ENCODE measurements around the gene IQCF2. TPM values are rescaled to one million over a fixed set of nuclear protein-coding genes. Genes with fewer than 3 reads are reported as not detected.
A peak's percentile ranks its signal among the peaks of the same experiment; 100 is the strongest.

IQCF2 gene
- total RNA-seq, 3 donors from 2014 or later = not detected

GRCh38 chr3:51817375-51817774 is 44.0 kb upstream of the IQCF2 start:
- H3K9me3 ChIP-seq = no peaks in the 10 kb centered on the region
- H3K36me3 ChIP-seq (ENCODE audit: low read depth) = no peaks in the 10 kb centered on the region
- H3K4me3 ChIP-seq = no peak overlapping the region
- TF ChIP-seq CTCF (IDR thresholded peaks at IDR 0.05) = no peak
- ATAC-seq = no peak
- no peaks in the 10 kb centered on the region for H3K4me1 ChIP-seq (ENCODE audit: low read depth)
- DNase-seq = no peak
- intact Hi-C loops (cut with DNase I, micrococcal nuclease) = no loop called here

GRCh38 chr3:51819151-51819550 is 42.3 kb upstream of the IQCF2 start:
- intact Hi-C loops (cut with DNase I, micrococcal nuclease) = no loop called here
- DNase-seq (no peak), ATAC-seq (no peak)
- no peak overlapping the region for H3K4me3 ChIP-seq
- TF ChIP-seq CTCF (IDR thresholded peaks at IDR 0.05) = no peak
- H3K4me1 ChIP-seq (ENCODE audit: low read depth) = no peaks in the 10 kb centered on the region
- no peaks in the 10 kb centered on the region for H3K9me3 ChIP-seq
- no peaks in the 10 kb centered on the region for H3K36me3 ChIP-seq (ENCODE audit: low read depth)

DNA sequence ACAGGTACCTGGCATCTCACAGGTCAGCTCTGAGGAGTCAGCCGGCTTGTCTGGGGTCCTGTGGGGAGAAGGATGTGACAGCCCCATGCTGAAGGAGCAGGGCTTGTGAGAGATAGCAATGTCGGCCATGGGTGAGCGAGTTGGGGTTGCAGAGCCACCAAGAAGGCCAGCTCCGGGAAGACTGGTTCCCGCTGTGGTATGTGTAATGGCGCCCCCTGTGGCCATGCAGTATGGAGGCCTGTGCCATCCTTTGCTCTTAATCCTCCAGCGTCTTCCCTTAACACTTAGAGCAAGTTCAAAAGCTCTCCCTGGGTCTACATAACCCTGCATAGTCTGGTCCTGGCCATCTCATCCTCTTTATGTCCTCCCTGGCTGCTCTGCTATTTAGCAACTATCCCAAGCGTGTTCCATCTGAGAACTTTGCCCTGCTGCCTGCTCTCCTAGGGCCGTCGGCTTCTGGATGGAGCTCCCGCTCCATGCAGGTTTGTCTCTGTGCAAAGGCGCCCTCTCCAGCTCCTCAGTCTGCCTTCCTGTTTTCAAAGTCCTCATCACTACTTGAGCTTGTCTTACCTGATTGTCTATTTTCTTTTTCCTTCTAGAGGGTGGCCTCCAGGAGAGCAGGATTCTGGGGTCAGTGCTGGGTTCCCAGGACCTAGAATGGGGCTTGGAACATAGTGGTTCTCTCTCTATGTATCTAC is 41.6 kb upstream of the IQCF2 start:
- no peak for TF ChIP-seq CTCF (IDR thresholded peaks at IDR 0.05)
- intact Hi-C loops (cut with DNase I, micrococcal nuclease) = no loop called here
- H3K4me3 ChIP-seq = no peak overlapping the region
- ATAC-seq = peak; percentile 19
- H3K4me1 ChIP-seq (ENCODE audit: low read depth) = no peaks in the 10 kb centered on the region
- H3K9me3 ChIP-seq = no peaks in the 10 kb centered on the region
- H3K36me3 ChIP-seq (ENCODE audit: low read depth) = no peaks in the 10 kb centered on the region
- DNase-seq = no peak

- peaks cover 9% of the 10 kb centered on the region for H3K9me3 ChIP-seq
- intact Hi-C loops (cut with DNase I, micrococcal nuclease) = no loop called here
- TF ChIP-seq CTCF (IDR thresholded peaks at IDR 0.05) = no peak
- H3K4me3 ChIP-seq = no peak overlapping the region
- H3K36me3 ChIP-seq (ENCODE audit: low read depth) = no peaks in the 10 kb centered on the region
- H3K4me1 ChIP-seq (ENCODE audit: low read depth) = no peaks in the 10 kb centered on the region
- ATAC-seq (no peak), DNase-seq (no peak)
Measured at GRCh38 chr3:51828297-51828696, 33.1 kb upstream of the IQCF2 start.

DNA sequence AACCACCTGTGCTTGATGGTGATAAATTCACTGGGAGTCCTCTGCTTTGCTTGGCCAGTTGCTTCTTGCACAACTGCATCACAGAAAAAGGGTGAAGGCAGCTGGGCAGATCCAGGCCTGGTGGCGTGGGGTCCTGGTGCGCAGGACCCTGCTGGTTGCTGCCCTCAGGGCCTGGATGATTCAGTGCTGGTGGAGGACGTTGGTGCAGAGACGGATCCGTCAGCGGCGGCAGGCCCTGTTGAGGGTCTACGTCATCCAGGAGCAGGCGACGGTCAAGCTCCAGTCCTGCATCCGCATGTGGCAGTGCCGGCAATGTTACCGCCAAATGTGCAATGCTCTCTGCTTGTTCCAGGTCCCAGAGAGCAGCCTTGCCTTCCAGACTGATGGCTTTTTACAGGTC is 31.1 kb upstream of the IQCF2 start:
- H3K4me3 ChIP-seq = no peak overlapping the region
- ATAC-seq (no peak), DNase-seq (no peak)
- intact Hi-C loops (cut with DNase I, micrococcal nuclease) = no loop called here
- no peaks in the 10 kb centered on the region for H3K4me1 ChIP-seq (ENCODE audit: low read depth)
- H3K9me3 ChIP-seq = peaks cover 9% of the 10 kb centered on the region
- no peaks in the 10 kb centered on the region for H3K36me3 ChIP-seq (ENCODE audit: low read depth)
- no peak for TF ChIP-seq CTCF (IDR thresholded peaks at IDR 0.05)
